Panc1 (cell line): ENCODE measurements around the gene PYGO1. TPM values are rescaled to one million over a fixed set of nuclear protein-coding genes. Genes with fewer than 3 reads are reported as not detected.
A peak's percentile ranks its signal among the peaks of the same experiment; 100 is the strongest.

Experiments
- ATAC-seq: fragments of 200-7000 bp; cut with Tn5 transposase; 2 replicates; pipeline ENCODE4 v1.9.1; 2020; ENCODE audit warnings: mild to moderate bottlenecking, moderate library complexity
- BruUV-seq: library from RNA; stranded (reverse); fragments of 400-500 nt; replicated peaks from 2 replicates; lab custom pipeline; 2021; lab: Mats Ljungman, UMichigan
- CTCF ChIA-PET: fragments of 300-600 bp; sonication (Branson Sonifier 250); formaldehyde crosslinking; loops from one replicate; lab custom pipeline; 2022; ENCODE audit warnings: antibody characterized with exemption; lab: Charles Lee
- POLR2A ChIA-PET: fragments of 300-600 bp; sonication (Branson Sonifier 250); formaldehyde crosslinking; loops from one replicate; lab custom pipeline; 2022; ENCODE audit warnings: antibody characterized with exemption; lab: Charles Lee
- DNase-seq: peaks from one replicate; pipeline ENCODE4 v3.0.0-alpha.2; 2010; ENCODE audit warnings: low read depth, low spot score
- H3K27ac ChIP-seq: 2 replicates; pipeline ENCODE4 v1.5.1; 2011; ENCODE audit warnings: mild to moderate bottlenecking, low read length, inconsistent platforms
- H3K27me3 ChIP-seq: fragments of 200-500 bp; sonication (Bioruptor generic); 2 replicates; pipeline ENCODE4 v1.6.0; 2014; ENCODE audit warnings: low read length, inconsistent platforms; ENCODE audit not compliant: control insufficient read depth, insufficient read depth
- H3K36me3 ChIP-seq: fragments of 200-500 bp; sonication (Bioruptor generic); 2 replicates; pipeline ENCODE4 v1.5.1; 2014; ENCODE audit warnings: inconsistent platforms, mild to moderate bottlenecking, low read length, moderate library complexity; ENCODE audit not compliant: control insufficient read depth, insufficient read depth
- H3K4me1 ChIP-seq: 2 replicates; pipeline ENCODE4 v1.5.1; 2011; ENCODE audit warnings: inconsistent platforms, mild to moderate bottlenecking, low read length, moderate library complexity; ENCODE audit not compliant: control insufficient read depth, insufficient read depth
- H3K4me3 ChIP-seq, 2 experiments: 2 replicates each; pipeline ENCODE4 v1.5.1; 2011 to 2012; ENCODE audit warnings: low read depth in 2 of 2, low read length in 2 of 2, mild to moderate bottlenecking in 2 of 2, inconsistent platforms in 1 of 2, moderate library complexity in 1 of 2
- H3K9me3 ChIP-seq: fragments of 200-500 bp; sonication (Bioruptor generic); 2 replicates; pipeline ENCODE4 v1.5.1; 2014; ENCODE audit warnings: low read depth, mild to moderate bottlenecking, inconsistent platforms, low read length, moderate library complexity; ENCODE audit not compliant: control insufficient read depth, insufficient read depth
- CTCF ChIP-seq: fragments of 450-650 bp; IDR thresholded peaks from 2 replicates; pipeline ENCODE4 v1.5.1; 2017; ENCODE audit warnings: mild to moderate bottlenecking
- POLR2AphosphoS5 ChIP-seq: IDR thresholded peaks from 2 replicates; pipeline ENCODE4 v1.6.1; 2012; ENCODE audit warnings: mild to moderate bottlenecking, low read depth, low read length, moderate library complexity
- REST ChIP-seq, 2 experiments: IDR thresholded peaks; 2 replicates each; pipeline ENCODE4 v1.6.1; 2011 to 2012; ENCODE audit warnings: low read depth in 2 of 2, control low read depth in 1 of 2, low read length in 1 of 2, mild to moderate bottlenecking in 1 of 2, moderate library complexity in 1 of 2; ENCODE audit not compliant: insufficient read depth in 1 of 2
- SIN3A ChIP-seq: IDR thresholded peaks from 2 replicates; pipeline ENCODE4 v1.6.1; 2012; ENCODE audit warnings: low read depth, mild to moderate bottlenecking, low read length, moderate library complexity, borderline replicate concordance; ENCODE audit not compliant: insufficient read depth
- TCF7L2 ChIP-seq: IDR thresholded peaks from 2 replicates; pipeline ENCODE4 v1.6.1; 2011; ENCODE audit warnings: mild to moderate bottlenecking, low read depth, low read length, inconsistent platforms
- in situ Hi-C: cut with HindIII; loops from 2 replicates; pipeline ENCODE4 v1.10.0; 2016; ENCODE audit warnings: low sequenced_read_pairs, low pct_unique_long_range_greater_than_20kb
- intact Hi-C: fragments of 100-400 bp; cut with micrococcal nuclease; formaldehyde crosslinking; loops from one replicate; pipeline ENCODE4 v1.10.0; 2022; ENCODE audit not compliant: unreplicated experiment
- total RNA-seq: library from RNA; stranded (reverse); gene quantifications from one replicate; pipeline ENCODE4 v1.2.1, GENCODE V29; 2021; ENCODE audit not compliant: unreplicated experiment

PYGO1 gene
- total RNA-seq, 1 experiment from 2014 or later = 2.4 TPM

- ChIA-PET CTCF (interaction anchor here (0.7 kb wide), 2 partner anchors 308 to 1913 kb away, joined by 7 to 10 read pairs; no protein-coding TSS in a partner anchor), POLR2A (interaction anchor here (0.6 to 0.7 kb wide), 2 partner anchors 302 to 1808 kb away, joined by 4 to 9 read pairs; no protein-coding TSS in a partner anchor)
- TF ChIP-seq TCF7L2 (no peak), SIN3A (no peak), REST (IDR thresholded peaks at IDR 0.05; ENCODE audit: insufficient read depth in 1 of 2, low read depth in 2 of 2, low read length in 1 of 2) (no peak), POLR2AphosphoS5 (no peak), CTCF (no peak)
- intact Hi-C loops = loop anchor here (10.0 kb wide), 1 partner anchor 62 kb away; the partner anchor contains the start of gene PYGO1
- no peak for ATAC-seq
- Histone ChIP-seq H3K27ac (no peak overlapping the region), H3K36me3 (no peaks in the 10 kb centered on the region), H3K4me3 (no peak overlapping the region), H3K9me3 (no peaks in the 10 kb centered on the region), H3K4me1 (no peaks in the 10 kb centered on the region), H3K27me3 (no peaks in the 10 kb centered on the region)
- no TSS peak for BruUV-seq
- no peak for DNase-seq
- in situ Hi-C loops = no loop called here
Measured at GRCh38 chr15:55522742-55523450, 65.2 kb downstream of the PYGO1 start.

- intact Hi-C loops = loop anchor here (10.0 kb wide), 1 partner anchor 286 kb away; no protein-coding TSS in a partner anchor
- in situ Hi-C loops = no loop called here
- no TSS peak for BruUV-seq
- DNase-seq = no peak
- no peak overlapping the region for H3K27ac ChIP-seq
- H3K36me3 ChIP-seq = no peaks in the 10 kb centered on the region
- TF ChIP-seq REST (IDR thresholded peaks at IDR 0.05; ENCODE audit: insufficient read depth in 1 of 2, low read depth in 2 of 2, low read length in 1 of 2) (no peak), CTCF (peak; percentile 40; the same call in 1 of the 2 replicates), TCF7L2 (no peak), SIN3A (no peak), POLR2AphosphoS5 (no peak)
- no peaks in the 10 kb centered on the region for H3K4me1 ChIP-seq
- ATAC-seq = no peak
- H3K9me3 ChIP-seq = no peaks in the 10 kb centered on the region
- ChIA-PET CTCF (interaction anchor here (0.6 kb wide), 2 partner anchors 16 to 28 kb away, joined by 3 read pairs; no protein-coding TSS in a partner anchor), POLR2A (no interaction called here)
- H3K4me3 ChIP-seq = no peak overlapping the region
- no peaks in the 10 kb centered on the region for H3K27me3 ChIP-seq
Measured at GRCh38 chr15:55518641-55519040, 69.5 kb downstream of the PYGO1 start.
